Upper lobe of left lung (tissue), 6 donors: ENCODE measurements around the gene TBC1D8B. TPM values are rescaled to one million over a fixed set of nuclear protein-coding genes. Genes with fewer than 3 reads are reported as not detected.
A peak's percentile ranks its signal among the peaks of the same experiment; 100 is the strongest.

Source experiments
- ATAC-seq, 2 donors: fragments of 200-7000 bp; cut with Tn5 transposase; one replicate each; pipeline ENCODE4 v1.9.1; 2022; ENCODE audit warnings: mild to moderate bottlenecking in 2 of 2, moderate library complexity in 2 of 2; ENCODE audit not compliant: low FRiP score in 2 of 2
- DNase-seq, 2 donors: peaks; one replicate each; pipeline ENCODE4 v3.0.0-alpha.2; 2019 to 2020
- H3K27ac ChIP-seq, 4 donors: fragments of 200-600 bp; sonication (generic); one replicate each; pipeline ENCODE4 v1.5.1; 2016 to 2019
- H3K27me3 ChIP-seq, 4 donors: fragments of 200-600 bp; sonication (generic); one replicate each; pipeline ENCODE4 v1.5.1; 2017 to 2019
- H3K36me3 ChIP-seq, 4 donors: fragments of 200-600 bp; sonication (generic); one replicate each; pipeline ENCODE4 v1.5.1; 2016 to 2019
- H3K4me1 ChIP-seq, 4 donors: fragments of 200-600 bp; sonication (generic); one replicate each; pipeline ENCODE4 v1.5.1; 2018 to 2019
- H3K4me3 ChIP-seq, 4 donors: fragments of 200-600 bp; sonication (generic); one replicate each; pipeline ENCODE4 v1.5.1; 2017 to 2019; ENCODE audit warnings: mild to moderate bottlenecking in 2 of 4, moderate library complexity in 1 of 4
- H3K9me3 ChIP-seq, 4 donors: fragments of 200-600 bp; sonication (generic); one replicate each; pipeline ENCODE4 v1.5.1; 2018 to 2019
- CTCF ChIP-seq, 6 experiments: fragments of 450-650 bp in 4 of 6; fragments of 200-600 bp in 2 of 6; sonication (generic) in 2 of 6; IDR thresholded peaks; one replicate each; pipeline ENCODE4 v1.5.1; 2016 to 2019; ENCODE audit warnings: antibody characterized with exemption in 6 of 6
- EP300 ChIP-seq, 4 donors: sonication (generic); formaldehyde crosslinking; IDR thresholded peaks; one replicate each; pipeline ENCODE4 v1.5.1; 2017; ENCODE audit warnings: antibody characterized with exemption in 4 of 4, control low read depth in 2 of 4
- POLR2A ChIP-seq, 4 donors: fragments of 450-650 bp; IDR thresholded peaks; one replicate each; pipeline ENCODE4 v1.5.1; 2016 to 2017; ENCODE audit warnings: antibody characterized with exemption in 4 of 4, mild to moderate bottlenecking in 2 of 4
- POLR2AphosphoS5 ChIP-seq, 2 donors: sonication (generic); formaldehyde crosslinking; IDR thresholded peaks; one replicate each; pipeline ENCODE4 v1.5.1; 2017; ENCODE audit warnings: antibody characterized with exemption in 2 of 2
- WGBS, 2 donors: methylation state at CpG; one replicate each; pipeline ENCODE4 v1.1.5; 2017 to 2018; 5-methylcytosine and 5-hydroxymethylcytosine counted together
- total RNA-seq, 6 donors: library from RNA; depleted of rRNA in 4 of 6; stranded (reverse); fragments of >200 nt in 4 of 6; gene quantifications; one replicate each; pipeline versions ENCODE4 v1.1.0 to v1.2.1, GENCODE V29; 2016 to 2021
- donor health status: DM: no; HTN: no; CAD: no; lungs with moderate emphysema.
- donor health status: DM: no; HTN: yes; CAD: no; lungs with severe emphysema.

Gene TBC1D8B
- total RNA-seq, 6 donors from 2014 or later: 4.4 to 13.3 (median 6.0) TPM

- H3K27ac ChIP-seq: no peak overlapping the region
- H3K4me3 ChIP-seq: no peak overlapping the region
- TF ChIP-seq POLR2A (IDR thresholded peaks at IDR 0.05) (no peak), POLR2AphosphoS5 (IDR thresholded peaks at IDR 0.05) (no peak), EP300 (IDR thresholded peaks at IDR 0.05) (no peak), CTCF (IDR thresholded peaks at IDR 0.05) (no peak)
- no peaks in the 10 kb centered on the region for H3K4me1 ChIP-seq
- H3K27me3 ChIP-seq: no peaks in the 10 kb centered on the region
- no peaks in the 10 kb centered on the region for H3K36me3 ChIP-seq
- DNase-seq (no peak), ATAC-seq (no peak)
- WGBS, 2 donors: 82% methylated on average over 1 of the region's 1 CpG; no CpG with 5 or more reads in 1 of the 2 donors
- no peaks in the 10 kb centered on the region for H3K9me3 ChIP-seq
Measured at GRCh38 chrX:106889468-106889867, 87.0 kb downstream of the TBC1D8B start.

GRCh38 chrX:106891762-106892460, 89.4 kb downstream of the TBC1D8B start:
- H3K36me3 ChIP-seq: no peaks in the 10 kb centered on the region
- no peaks in the 10 kb centered on the region for H3K4me1 ChIP-seq
- no peak overlapping the region for H3K4me3 ChIP-seq
- TF ChIP-seq CTCF (IDR thresholded peaks at IDR 0.05): no peak
- TF ChIP-seq POLR2AphosphoS5 (IDR thresholded peaks at IDR 0.05): no peak
- no peak for TF ChIP-seq POLR2A (IDR thresholded peaks at IDR 0.05)
- no peaks in the 10 kb centered on the region for H3K27me3 ChIP-seq
- ATAC-seq (no peak), DNase-seq (no peak)
- no peak overlapping the region for H3K27ac ChIP-seq
- 49 to 70% methylated on average over 7 of the region's 7 CpGs for WGBS, 2 donors
- H3K9me3 ChIP-seq: no peaks in the 10 kb centered on the region

GRCh38 chrX:106894392-106894909, 92.0 kb downstream of the TBC1D8B start:
- Histone ChIP-seq H3K36me3 (no peaks in the 10 kb centered on the region), H3K27ac (no peak overlapping the region), H3K4me3 (no peak overlapping the region), H3K9me3 (no peaks in the 10 kb centered on the region), H3K4me1 (no peaks in the 10 kb centered on the region), H3K27me3 (no peaks in the 10 kb centered on the region)
- ATAC-seq (peak; percentile 69 to 85), DNase-seq (peak in 1 of 2 donors; percentile 61)
- TF ChIP-seq CTCF (IDR thresholded peaks at IDR 0.05) (peak; percentile 53 to 70 (median 58)), EP300 (IDR thresholded peaks at IDR 0.05) (no peak)
- WGBS, 2 donors: 19 to 55% methylated on average over 1 to 6 of the region's 6 CpGs

- Histone ChIP-seq H3K27me3 (no peaks in the 10 kb centered on the region), H3K4me1 (no peaks in the 10 kb centered on the region), H3K9me3 (no peaks in the 10 kb centered on the region), H3K27ac (no peak overlapping the region), H3K36me3 (no peaks in the 10 kb centered on the region), H3K4me3 (no peak overlapping the region)
- WGBS, 2 donors: 39 to 43% methylated on average over 1 to 2 of the region's 3 CpGs
- no peak for DNase-seq
- peak in 1 of 2 donors; percentile 42 for ATAC-seq
- TF ChIP-seq CTCF (IDR thresholded peaks at IDR 0.05): no peak
- TF ChIP-seq POLR2AphosphoS5 (IDR thresholded peaks at IDR 0.05): no peak
- TF ChIP-seq EP300 (IDR thresholded peaks at IDR 0.05): no peak
- no peak for TF ChIP-seq POLR2A (IDR thresholded peaks at IDR 0.05)
Measured at GRCh38 chrX:106894978-106895452, 92.5 kb downstream of the TBC1D8B start.

- H3K27me3 ChIP-seq: no peaks in the 10 kb centered on the region
- H3K27ac ChIP-seq: no peak overlapping the region
- DNase-seq (no peak), ATAC-seq (no peak)
- no peak for TF ChIP-seq EP300 (IDR thresholded peaks at IDR 0.05)
- no peak for TF ChIP-seq POLR2A (IDR thresholded peaks at IDR 0.05)
- TF ChIP-seq CTCF (IDR thresholded peaks at IDR 0.05): no peak
- no peak for TF ChIP-seq POLR2AphosphoS5 (IDR thresholded peaks at IDR 0.05)
- no peak overlapping the region for H3K4me3 ChIP-seq
- no peaks in the 10 kb centered on the region for H3K9me3 ChIP-seq
- no peaks in the 10 kb centered on the region for H3K36me3 ChIP-seq
- 67 to 79% methylated on average over 6 of the region's 6 CpGs for WGBS, 2 donors
- no peaks in the 10 kb centered on the region for H3K4me1 ChIP-seq
Measured at GRCh38 chrX:106897259-106897658, 94.8 kb downstream of the TBC1D8B start.
